ENCODE measurements around the gene EYA4.

The EYA4 gene

GRCh38 chr6:133241086-133241900 is at the start of gene EYA4:
Gene EYA4, plus strand, starts transcription at chr6:133241357. Its CDS starts 33,424 bp downstream, at chr6:133274781.
- DNase-seq = no peak

GRCh38 chr6:133193396-133193795 is 47.8 kb upstream of the EYA4 start:
- no peak for DNase-seq

- DNase-seq = no peak
Observed at GRCh38 chr6:133198725-133199124, 42.4 kb upstream of the EYA4 start.

- DNase-seq = no peak
Observed at GRCh38 chr6:133201231-133201630, 39.9 kb upstream of the EYA4 start.

GRCh38 chr6:133202610-133203343 is 38.4 kb upstream of the EYA4 start:
- DNase-seq = no peak

DNA sequence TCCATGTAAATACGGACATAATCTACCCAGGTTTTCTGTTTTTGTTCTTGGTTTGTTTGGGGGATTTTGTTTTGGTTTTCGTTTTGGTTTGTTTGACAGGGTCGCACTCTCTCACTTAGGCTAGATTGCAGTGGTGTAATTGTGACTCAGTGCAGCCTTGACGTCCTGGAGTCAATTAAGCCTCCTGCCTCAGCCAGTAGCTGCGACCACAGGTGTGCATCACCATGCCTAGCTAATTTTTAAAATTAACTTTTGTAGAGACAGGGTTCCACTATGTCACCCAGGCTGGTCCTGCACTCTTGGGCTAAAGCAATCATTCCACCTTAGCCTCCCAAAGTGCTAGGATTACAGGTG is 37.8 kb upstream of the EYA4 start:
- DNase-seq = no peak

DNA sequence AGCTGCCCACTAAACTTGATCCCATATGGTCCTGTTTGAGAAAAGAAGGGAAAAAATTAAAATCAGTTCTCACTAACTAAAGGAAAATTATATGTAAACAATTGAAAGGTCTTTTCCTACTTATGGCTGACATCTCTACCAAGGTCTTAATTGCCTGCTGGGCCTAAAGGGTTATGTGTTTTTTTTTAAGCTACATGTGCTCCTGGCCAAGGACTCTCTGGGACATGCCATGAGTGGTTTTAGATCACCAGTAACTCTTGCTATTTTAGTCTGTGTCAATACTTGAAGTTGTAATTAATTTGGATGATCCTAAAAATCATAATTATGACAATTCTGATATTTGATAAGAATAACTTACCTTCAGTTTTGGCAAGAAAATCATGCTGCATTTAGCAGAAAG is 35.9 kb upstream of the EYA4 start:
- DNase-seq = no peak

DNA sequence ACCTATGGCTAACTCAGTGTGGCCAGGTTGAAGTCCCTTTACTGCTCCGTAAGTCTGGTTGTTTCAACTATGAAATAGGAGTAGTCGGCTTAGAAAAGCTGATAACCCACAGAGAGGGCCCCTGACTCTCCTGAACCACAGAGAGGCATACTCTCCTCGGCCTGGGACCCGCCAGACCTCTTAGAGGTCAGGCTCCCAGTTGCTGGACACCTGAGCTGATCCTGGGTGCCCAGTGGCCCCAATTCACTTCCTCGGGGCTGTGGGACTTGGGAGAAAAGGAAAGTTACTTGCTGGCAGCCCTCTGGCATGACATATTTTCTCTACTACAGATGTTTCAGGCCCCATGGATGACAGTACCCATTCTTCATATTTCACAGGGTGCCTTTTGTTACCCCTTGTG is 34.2 kb upstream of the EYA4 start:
- DNase-seq = no peak

- DNase-seq = no peak
Observed at GRCh38 chr6:133207754-133208153, 33.4 kb upstream of the EYA4 start.

DNA sequence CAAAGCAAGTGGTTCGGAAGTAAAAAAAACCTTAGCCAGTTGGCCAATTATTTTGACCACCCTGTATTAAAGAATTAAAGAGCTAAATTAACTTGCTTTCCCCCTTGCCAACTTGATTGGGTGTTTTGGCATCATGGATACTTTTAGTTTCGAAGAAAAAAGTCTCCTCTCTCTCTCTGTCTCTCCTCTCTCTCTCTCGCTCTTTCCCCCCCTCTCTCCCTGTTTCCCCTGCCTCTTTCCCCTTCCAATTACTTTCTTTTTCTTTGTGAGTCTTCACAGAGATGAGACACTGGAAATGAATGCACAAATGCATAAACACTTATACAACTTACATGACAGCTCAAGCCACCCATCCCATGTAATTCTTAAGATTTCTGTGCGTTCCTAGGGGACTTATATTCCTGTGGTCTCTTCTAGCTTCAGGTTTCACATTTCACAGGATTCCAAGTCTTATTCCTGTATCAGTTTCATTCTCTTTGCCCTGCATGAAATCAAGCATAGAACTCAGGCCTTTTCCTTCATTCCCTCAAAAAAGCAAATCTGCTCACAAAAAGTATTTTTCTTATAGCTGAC is 32.9 kb upstream of the EYA4 start:
- no peak for DNase-seq

GRCh38 chr6:133214267-133214666 is 26.9 kb upstream of the EYA4 start:
- DNase-seq = no peak

DNA sequence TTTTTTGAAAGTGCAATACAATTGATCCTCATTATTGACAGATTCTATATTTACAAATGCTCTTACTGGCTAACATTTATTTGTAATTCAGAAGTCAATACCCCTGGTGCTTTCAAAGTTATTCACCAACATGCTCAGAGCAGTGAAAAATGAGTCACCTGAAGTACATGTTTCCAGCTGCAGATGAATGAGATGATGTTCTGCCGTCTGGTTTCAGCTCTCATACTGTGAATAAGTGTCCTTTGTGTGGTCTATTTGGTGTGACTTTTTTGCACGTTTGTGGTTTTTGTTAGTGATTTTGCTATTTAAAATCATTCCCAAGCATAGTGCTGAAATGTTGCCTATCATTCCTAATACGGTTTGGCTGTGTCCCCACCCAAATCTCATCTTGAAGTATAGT is 22.3 kb upstream of the EYA4 start:
- no peak for DNase-seq

DNA sequence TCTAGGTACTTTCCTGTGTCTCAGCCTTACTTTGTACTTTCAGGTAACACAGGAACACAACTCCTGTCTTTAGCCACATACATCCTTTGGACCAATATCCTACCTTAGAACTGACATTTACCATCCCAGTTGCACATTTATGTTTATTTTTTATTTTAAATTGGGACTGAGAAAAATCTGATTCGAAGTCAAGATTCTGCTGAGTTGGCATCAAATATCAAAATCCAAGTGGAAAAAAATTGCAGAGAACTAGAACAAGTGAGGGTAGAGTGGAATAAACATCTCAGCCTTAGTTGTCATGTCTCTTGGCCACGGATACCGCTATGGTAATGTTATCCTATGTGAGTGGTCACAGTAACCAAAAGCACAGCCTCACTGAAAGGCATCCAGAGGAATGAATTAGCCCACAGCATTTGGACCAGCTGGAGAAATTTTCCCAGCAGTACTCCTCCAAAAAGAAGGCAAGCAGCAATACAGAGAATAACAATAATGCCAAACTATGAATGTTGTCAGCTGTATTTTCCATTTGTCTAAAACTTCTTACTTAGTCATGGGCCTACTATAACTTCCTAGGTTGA is 17.6 kb upstream of the EYA4 start:
- no peak for DNase-seq

GRCh38 chr6:133225560-133225959 is 15.6 kb upstream of the EYA4 start:
- no peak for DNase-seq

DNA sequence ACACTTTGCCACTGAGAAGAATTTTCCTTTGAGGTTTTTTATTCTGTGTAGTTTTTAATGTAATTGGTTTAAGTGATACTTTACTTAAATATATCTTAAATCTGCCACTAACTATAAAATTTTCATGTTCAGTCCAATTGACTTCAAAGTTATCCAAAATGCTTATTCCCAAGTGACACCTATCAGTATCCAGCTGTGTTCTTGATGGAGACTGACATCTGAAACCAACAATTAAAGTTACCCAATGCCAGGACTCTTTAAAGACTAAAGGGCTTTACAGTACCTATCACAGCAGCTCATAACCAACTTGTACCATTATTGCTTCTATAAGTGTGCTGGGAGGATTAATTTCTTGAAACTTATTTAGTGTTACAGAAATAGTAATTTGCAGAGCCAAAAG is 13.8 kb upstream of the EYA4 start:
- DNase-seq = no peak

- no peak for DNase-seq
Observed at GRCh38 chr6:133230052-133230451, 11.1 kb upstream of the EYA4 start.

GRCh38 chr6:133235221-133235620 is 5.9 kb upstream of the EYA4 start:
- DNase-seq = no peak

DNA sequence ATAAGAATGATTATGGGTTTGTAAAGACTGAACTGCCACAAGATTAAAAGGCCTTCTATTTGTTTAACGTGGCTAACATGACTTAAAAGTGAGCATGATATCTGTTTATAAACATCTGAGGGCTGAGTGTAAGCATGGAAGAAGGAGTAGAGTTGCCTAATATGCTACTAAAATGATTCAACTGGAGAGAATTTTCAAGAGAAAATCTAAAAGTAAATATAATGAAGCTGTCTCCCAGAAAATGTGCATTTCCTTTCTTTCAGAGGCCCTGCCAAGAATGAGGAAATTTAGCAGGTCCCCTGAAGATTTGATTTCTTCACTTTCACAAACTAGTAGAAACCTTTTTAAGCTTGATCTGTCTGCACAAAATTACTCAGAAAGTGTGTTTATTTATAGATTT is 4.2 kb upstream of the EYA4 start:
- DNase-seq = no peak

DNA sequence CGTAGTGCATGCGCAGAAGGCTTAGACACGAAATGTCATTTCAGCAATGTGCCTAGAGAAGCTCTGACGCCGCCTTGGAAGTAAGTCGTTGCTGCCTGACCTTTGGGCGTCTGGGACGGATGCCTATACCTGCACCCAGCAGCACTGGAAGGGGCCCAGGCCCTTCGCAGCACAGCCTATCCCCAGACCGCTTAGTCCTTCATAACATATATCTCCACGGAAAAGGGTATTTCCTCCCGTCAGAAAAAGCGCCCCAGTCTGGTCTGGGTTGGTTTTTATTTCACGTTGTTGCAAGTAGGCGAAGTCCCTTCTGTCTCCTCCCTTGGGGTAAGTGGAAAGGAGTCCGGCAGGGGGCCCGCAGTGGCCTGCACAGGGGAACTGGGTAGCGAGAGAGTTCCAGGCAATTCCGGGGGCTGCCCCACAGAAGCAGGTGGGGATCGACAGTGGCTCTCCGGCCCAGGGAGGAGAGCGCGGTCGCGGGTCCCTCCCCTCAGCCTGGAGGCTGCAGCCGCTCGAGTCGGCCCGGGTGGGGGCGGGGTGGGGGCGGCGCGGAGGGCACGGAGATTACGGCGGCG is 559 bp upstream of the EYA4 start:
- DNase-seq = no peak

DNA sequence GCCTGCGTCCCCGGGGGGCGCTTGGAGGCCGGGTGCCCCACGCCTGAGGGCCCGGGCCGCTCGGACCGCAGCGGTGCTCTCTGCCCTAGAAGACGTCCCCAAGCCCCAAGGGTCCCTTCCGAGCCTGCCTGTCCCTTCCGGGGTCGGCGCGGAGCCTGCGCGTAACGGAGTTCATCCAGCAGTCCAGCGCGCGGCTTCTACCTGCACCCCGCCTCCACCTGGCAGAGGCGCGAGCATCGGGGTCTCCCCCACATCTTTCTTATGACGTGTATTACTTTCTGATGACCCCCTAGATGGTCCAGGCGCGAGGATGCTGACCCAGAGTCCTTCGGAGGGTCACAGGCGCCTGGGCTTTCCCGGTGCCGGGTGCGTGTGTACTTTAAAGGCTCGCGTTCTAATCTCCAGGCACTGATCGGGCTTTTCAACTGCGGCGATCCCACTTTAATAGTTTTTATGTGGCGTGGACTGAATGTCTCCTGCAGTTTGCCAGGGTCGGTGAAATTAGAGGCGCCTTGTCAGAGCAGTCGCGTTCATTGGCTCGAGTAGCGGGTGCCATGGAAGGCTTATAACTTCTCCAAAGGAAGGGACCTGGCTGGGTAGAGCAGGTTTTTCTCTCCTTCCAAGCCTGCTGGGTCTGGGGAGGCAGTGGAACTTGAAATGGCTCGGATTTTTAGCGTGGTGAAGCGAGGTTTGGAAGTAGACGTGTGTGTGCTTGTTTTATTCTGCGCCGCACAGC is 912 bp downstream of the EYA4 start:
- no peak for DNase-seq

DNA sequence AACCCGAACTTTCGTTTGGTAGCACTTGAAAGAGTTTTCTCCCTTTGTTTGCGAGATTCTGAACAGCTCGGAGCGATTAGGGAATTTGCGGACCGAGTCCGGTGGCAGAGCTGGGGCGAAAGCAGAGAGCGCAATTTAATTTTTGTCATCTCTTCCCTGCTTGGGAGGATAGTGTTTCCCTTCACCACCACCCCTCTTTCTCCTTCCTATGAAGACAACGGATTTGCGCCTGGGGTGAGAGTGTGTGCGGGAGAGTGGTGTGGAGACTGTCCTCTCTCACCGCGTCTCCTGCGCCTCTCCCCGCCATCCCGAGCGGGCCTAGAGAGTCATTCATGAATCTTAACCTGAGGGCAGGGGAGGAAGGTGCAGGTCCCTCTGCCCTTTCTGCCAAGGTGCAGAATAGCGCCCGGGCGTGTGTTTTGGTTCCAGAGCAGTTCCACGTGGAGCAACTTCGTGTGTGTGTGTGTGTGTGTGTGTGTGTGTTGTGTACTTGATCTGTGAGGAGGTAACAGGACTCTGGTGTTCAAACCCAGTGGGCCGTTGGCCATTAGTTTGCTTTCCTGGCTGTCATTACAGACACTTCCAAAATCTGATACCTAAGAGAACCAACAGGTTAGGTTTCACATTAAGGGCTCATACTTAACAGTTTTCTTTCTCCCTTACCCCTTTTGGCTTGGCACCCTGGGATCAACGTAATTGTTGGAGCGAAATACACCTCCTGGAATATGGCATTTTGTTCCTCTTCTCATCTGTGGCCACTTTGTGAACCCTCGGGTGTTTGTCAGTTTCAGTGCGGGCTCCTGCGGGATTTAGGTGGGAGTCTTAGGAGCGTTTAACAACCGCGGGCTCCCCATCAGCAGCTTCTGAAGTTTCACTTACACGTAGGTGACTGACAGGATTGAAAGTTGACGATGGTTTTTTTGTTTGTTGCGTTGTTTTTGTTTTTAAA is 1.8 kb downstream of the EYA4 start:
- no peak for DNase-seq
